Left kidney (tissue), 2 donors: ENCODE data around the gene KRTAP10-12. TPM values are rescaled to one million over a fixed set of nuclear protein-coding genes. Genes with fewer than 3 reads are reported as not detected.

Source experiments
- DNase-seq: peaks from one replicate; pipeline ENCODE4 v3.0.0-alpha.2; 2013
- polyA plus RNA-seq: library from polyadenylated mRNA; unstranded; fragments of 120-200 nt; gene quantifications from one replicate; pipeline ENCODE4 v1.2.1, GENCODE V29; 2013; ENCODE audit not compliant: insufficient read length

KRTAP10-12 gene
- polyA plus RNA-seq, 1 donor: not detected

- no peak for DNase-seq
Observed at GRCh38 chr21:44697811-44698734, 1.1 kb downstream of the KRTAP10-12 start.

- no peak for DNase-seq
Observed at GRCh38 chr21:44699502-44700001, 2.6 kb downstream of the KRTAP10-12 start.

GRCh38 chr21:44700101-44701022 lies 3.4 kb downstream of the KRTAP10-12 start:
- no peak for DNase-seq

- DNase-seq: no peak
Observed at GRCh38 chr21:44701023-44701400, 4.0 kb downstream of the KRTAP10-12 start.

GRCh38 chr21:44701541-44701940 lies 4.6 kb downstream of the KRTAP10-12 start:
- DNase-seq: no peak

GRCh38 chr21:44702111-44702972 lies 5.4 kb downstream of the KRTAP10-12 start:
- no peak for DNase-seq

- DNase-seq: no peak
Observed at GRCh38 chr21:44702973-44703730, 6.2 kb downstream of the KRTAP10-12 start.

GRCh38 chr21:44703731-44704635 lies 7.0 kb downstream of the KRTAP10-12 start:
- DNase-seq: no peak

- DNase-seq: no peak
Observed at GRCh38 chr21:44704636-44705001, 7.6 kb downstream of the KRTAP10-12 start.

GRCh38 chr21:44706026-44706705 lies 9.2 kb downstream of the KRTAP10-12 start:
- DNase-seq: no peak

- no peak for DNase-seq
Observed at GRCh38 chr21:44706706-44707581, 10.0 kb downstream of the KRTAP10-12 start.

- no peak for DNase-seq
Observed at GRCh38 chr21:44708213-44708865, 11.4 kb downstream of the KRTAP10-12 start.

GRCh38 chr21:44708866-44709425 lies 12.0 kb downstream of the KRTAP10-12 start:
- no peak for DNase-seq

GRCh38 chr21:44709426-44710293 lies 12.7 kb downstream of the KRTAP10-12 start:
- no peak for DNase-seq

GRCh38 chr21:44710294-44710665 lies 13.3 kb downstream of the KRTAP10-12 start:
- DNase-seq: no peak

- no peak for DNase-seq
Observed at GRCh38 chr21:44710756-44711326, 13.9 kb downstream of the KRTAP10-12 start.
